ENCODE data around the gene FBXO24. TPM values are rescaled to one million over a fixed set of nuclear protein-coding genes. Genes with fewer than 3 reads are reported as not detected.

FBXO24 gene
- total and polyA plus RNA-seq, 11 donors: 0.11 to 0.75 (median 0.31) TPM; not detected in 4

- ATAC-seq (no peak), DNase-seq (no peak)
- no peak overlapping the region for H3K27ac ChIP-seq
- H3K36me3 ChIP-seq: peaks cover 0 to 6% (median 0%) of the 10 kb centered on the region in 9 donors
- H3K27me3 ChIP-seq: no peaks in the 10 kb centered on the region
- intact Hi-C loops (cut with DNase I): loop anchor here in 1 of 10 donors (5.0 kb wide), 1 partner anchor 63 kb away; no protein-coding TSS in a partner anchor
- no peak for TF ChIP-seq CTCF (IDR thresholded peaks at IDR 0.05)
- TF ChIP-seq POLR2A (IDR thresholded peaks at IDR 0.05): no peak
- no peak overlapping the region for H3K4me3 ChIP-seq
- 82 to 93% (median 88%) methylated on average over 15 of the region's 15 CpGs for WGBS, 4 donors
- no peaks in the 10 kb centered on the region for H3K9me3 ChIP-seq
- H3K4me1 ChIP-seq: peaks cover 0 to 12% (median 4%) of the 10 kb centered on the region in 12 donors
These were observed 38.1 kb downstream of the FBXO24 start for GRCh38 chr7:100623951-100624824.

GRCh38 chr7:100626055-100626454 lies 39.9 kb downstream of the FBXO24 start:
- peaks cover 0 to 12% (median 4%) of the 10 kb centered on the region in 12 donors for H3K4me1 ChIP-seq
- intact Hi-C loops (cut with DNase I): loop anchor here in 2 of 10 donors (5.0 kb wide), 2 partner anchors 41 to 46 kb away; partner anchors contain the start of gene GNB2 (in 1 of the 2)
- H3K36me3 ChIP-seq: no peaks in the 10 kb centered on the region
- no peaks in the 10 kb centered on the region for H3K9me3 ChIP-seq
- no peak for ATAC-seq
- DNase-seq: no peak
- TF ChIP-seq POLR2A (IDR thresholded peaks at IDR 0.05): no peak
- TF ChIP-seq CTCF (IDR thresholded peaks at IDR 0.05): no peak
- peak overlapping the region in 9 of 12 donors; percentile 26 to 51 (median 43) for H3K4me3 ChIP-seq
- H3K27ac ChIP-seq: no peak overlapping the region
- WGBS, 4 donors: 10 to 23% (median 18%) methylated on average over 3 of the region's 3 CpGs
- no peaks in the 10 kb centered on the region for H3K27me3 ChIP-seq

GRCh38 chr7:100626530-100627237 lies 40.6 kb downstream of the FBXO24 start:
- TF ChIP-seq CTCF (IDR thresholded peaks at IDR 0.05): no peak
- TF ChIP-seq POLR2A (IDR thresholded peaks at IDR 0.05): no peak
- no peaks in the 10 kb centered on the region for H3K36me3 ChIP-seq
- peaks cover 0 to 12% (median 4%) of the 10 kb centered on the region in 12 donors for H3K4me1 ChIP-seq
- H3K27ac ChIP-seq: peak overlapping the region in 1 of 12 donors; percentile 67
- ATAC-seq: peak; percentile 89 to 99 (median 96)
- no peaks in the 10 kb centered on the region for H3K27me3 ChIP-seq
- WGBS, 4 donors: 5 to 20% (median 11%) methylated on average over 6 to 37 of the region's 37 CpGs
- peak overlapping the region in 9 of 12 donors; percentile 26 to 51 (median 43) for H3K4me3 ChIP-seq
- peak; percentile 78 to 91 (median 84) for DNase-seq
- intact Hi-C loops (cut with DNase I): loop anchor here in 2 of 10 donors (5.0 kb wide), 2 partner anchors 41 to 46 kb away; partner anchors contain the start of gene GNB2 (in 1 of the 2)
- H3K9me3 ChIP-seq: no peaks in the 10 kb centered on the region

GRCh38 chr7:100627238-100627549 lies 41.1 kb downstream of the FBXO24 start:
- DNase-seq (no peak), ATAC-seq (no peak)
- H3K4me1 ChIP-seq: peaks cover 0 to 12% (median 4%) of the 10 kb centered on the region in 12 donors
- no peak overlapping the region for H3K27ac ChIP-seq
- peaks cover 0 to 3% (median 0%) of the 10 kb centered on the region in 9 donors for H3K27me3 ChIP-seq
- WGBS, 4 donors: 78 to 94% (median 86%) methylated on average over 10 to 21 of the region's 21 CpGs
- TF ChIP-seq CTCF (IDR thresholded peaks at IDR 0.05) (no peak), POLR2A (IDR thresholded peaks at IDR 0.05) (no peak)
- no peaks in the 10 kb centered on the region for H3K9me3 ChIP-seq
- H3K4me3 ChIP-seq: no peak overlapping the region
- intact Hi-C loops (cut with DNase I): loop anchor here in 2 of 10 donors (5.0 kb wide), 2 partner anchors 40 to 45 kb away; partner anchors contain the start of gene GNB2 (in 1 of the 2)
- no peaks in the 10 kb centered on the region for H3K36me3 ChIP-seq

Data from heart left ventricle (tissue), 16 donors.